ENCODE results near the gene SLC29A3. TPM values are rescaled to one million over a fixed set of nuclear protein-coding genes. Genes with fewer than 3 reads are reported as not detected.

Gene SLC29A3
- polyA plus RNA-seq, 1 experiment = 7.2 TPM

GRCh38 chr10:71382757-71383156 is 63.7 kb downstream of the SLC29A3 start:
- Histone ChIP-seq H3K27me3 (ENCODE audit: control insufficient read depth, insufficient read depth, low read length) (peaks cover 8% of the 10 kb centered on the region), H3K4me3 (ENCODE audit: low read depth, low read length) (no peak overlapping the region), H3K36me3 (ENCODE audit: control insufficient read depth, insufficient read depth, low read length) (no peaks in the 10 kb centered on the region)
- ChIA-PET CTCF (interaction anchor here (0.9 to 4.6 kb wide), 8 partner anchors 12 to 436 kb away, joined by 3 to 38 read pairs (median 7); partner anchors contain the start of gene CDH23), POLR2A (no interaction called here)
- no peak for DNase-seq (ENCODE audit: low read depth)
- no peak for TF ChIP-seq CTCF (IDR thresholded peaks at IDR 0.05; ENCODE audit: insufficient read depth, low read depth, low read length)

GRCh38 chr10:71383972-71384687 is 65.1 kb downstream of the SLC29A3 start:
- Histone ChIP-seq H3K36me3 (ENCODE audit: control insufficient read depth, insufficient read depth, low read length) (no peaks in the 10 kb centered on the region), H3K4me3 (ENCODE audit: low read depth, low read length) (no peak overlapping the region), H3K27me3 (ENCODE audit: control insufficient read depth, insufficient read depth, low read length) (peaks cover 12% of the 10 kb centered on the region)
- TF ChIP-seq CTCF (IDR thresholded peaks at IDR 0.05; ENCODE audit: insufficient read depth, low read depth, low read length) = peak; percentile 97
- CTCF ChIA-PET = interaction anchor here (0.6 to 4.6 kb wide), 36 partner anchors 9 to 512 kb away, joined by 3 to 38 read pairs (median 4); partner anchors contain the start of genes CDH23 and VSIR
- DNase-seq (ENCODE audit: low read depth) = no peak
- POLR2A ChIA-PET = no interaction called here

- no peak overlapping the region for H3K4me3 ChIP-seq (ENCODE audit: low read depth, low read length)
- POLR2A ChIA-PET = interaction anchor here (0.5 kb wide), 1 partner anchor 174 kb away, joined by 4 read pairs; no protein-coding TSS in a partner anchor
- no peak for DNase-seq (ENCODE audit: low read depth)
- CTCF ChIA-PET = interaction anchor here (0.6 to 0.9 kb wide), 2 partner anchors 57 to 182 kb away, joined by 3 to 5 read pairs; no protein-coding TSS in a partner anchor
- H3K27me3 ChIP-seq (ENCODE audit: control insufficient read depth, insufficient read depth, low read length) = peaks cover 17% of the 10 kb centered on the region
- no peaks in the 10 kb centered on the region for H3K36me3 ChIP-seq (ENCODE audit: control insufficient read depth, insufficient read depth, low read length)
- no peak for TF ChIP-seq CTCF (IDR thresholded peaks at IDR 0.05; ENCODE audit: insufficient read depth, low read depth, low read length)
Observed at GRCh38 chr10:71388171-71388570, 69.1 kb downstream of the SLC29A3 start.

GRCh38 chr10:71388583-71389310 is 69.7 kb downstream of the SLC29A3 start:
- ChIA-PET POLR2A (interaction anchor here (0.5 kb wide), 1 partner anchor 174 kb away, joined by 4 read pairs; no protein-coding TSS in a partner anchor), CTCF (interaction anchor here (0.6 to 1.3 kb wide), 4 partner anchors 58 to 423 kb away, joined by 3 to 6 read pairs (median 3); no protein-coding TSS in a partner anchor)
- Histone ChIP-seq H3K27me3 (ENCODE audit: control insufficient read depth, insufficient read depth, low read length) (peaks cover 20% of the 10 kb centered on the region), H3K4me3 (ENCODE audit: low read depth, low read length) (no peak overlapping the region), H3K36me3 (ENCODE audit: control insufficient read depth, insufficient read depth, low read length) (no peaks in the 10 kb centered on the region)
- no peak for TF ChIP-seq CTCF (IDR thresholded peaks at IDR 0.05; ENCODE audit: insufficient read depth, low read depth, low read length)
- no peak for DNase-seq (ENCODE audit: low read depth)
